GM21529 (cell line): Measurements from ENCODE around the gene SUFU.
"Not testable (repeated sequence)": the region's sequence is repeated elsewhere in the genome, so short reads cannot be mapped to it uniquely, and the experiment has no call there.

Experiments used
- ATAC-seq: cut with Tn5 transposase; IDR thresholded peaks from one replicate; pipeline ENCODE4 v1.9.1; 2021; ENCODE audit not compliant: unreplicated experiment

Gene SUFU

GRCh38 chr10:102511583-102512274 is 8.0 kb downstream of the SUFU start:
- ATAC-seq: peak; percentile 87

- ATAC-seq: no peak
Observed at GRCh38 chr10:102514487-102515311, 10.9 kb downstream of the SUFU start.

GRCh38 chr10:102515724-102516123 is 12.0 kb downstream of the SUFU start:
- no peak for ATAC-seq

GRCh38 chr10:102517553-102517952 is 13.8 kb downstream of the SUFU start:
- no peak for ATAC-seq

GRCh38 chr10:102519246-102519825 is 15.6 kb downstream of the SUFU start:
- ATAC-seq: no peak

- no peak for ATAC-seq
Observed at GRCh38 chr10:102522874-102523249, 19.1 kb downstream of the SUFU start.

GRCh38 chr10:102523250-102524029 is 19.7 kb downstream of the SUFU start:
- ATAC-seq: no peak

GRCh38 chr10:102524746-102525145 is 21.0 kb downstream of the SUFU start:
- ATAC-seq: no peak

- ATAC-seq: no peak
Observed at GRCh38 chr10:102527546-102527945, 23.8 kb downstream of the SUFU start.

GRCh38 chr10:102534333-102534732 is 30.6 kb downstream of the SUFU start:
- no peak for ATAC-seq

GRCh38 chr10:102534966-102535365 is 31.2 kb downstream of the SUFU start:
- not testable (repeated sequence) for ATAC-seq

- ATAC-seq: no peak
Observed at GRCh38 chr10:102535481-102536147, 31.8 kb downstream of the SUFU start.

- ATAC-seq: peak; percentile 64
Observed at GRCh38 chr10:102537367-102537766, 33.6 kb downstream of the SUFU start.

- no peak for ATAC-seq
Observed at GRCh38 chr10:102537948-102538347, 34.2 kb downstream of the SUFU start.

GRCh38 chr10:102538811-102539210 is 35.0 kb downstream of the SUFU start:
- ATAC-seq: no peak

- peak; percentile 62 for ATAC-seq
Observed at GRCh38 chr10:102540023-102540422, 36.3 kb downstream of the SUFU start.

GRCh38 chr10:102542800-102543418 is 39.1 kb downstream of the SUFU start:
- no peak for ATAC-seq

GRCh38 chr10:102545265-102545871 is 41.6 kb downstream of the SUFU start:
- no peak for ATAC-seq

- ATAC-seq: no peak
Observed at GRCh38 chr10:102545997-102546396, 42.2 kb downstream of the SUFU start.
